Stomach (tissue), 9 donors: ENCODE data around the gene SEC22A. TPM values are rescaled to one million over a fixed set of nuclear protein-coding genes. Genes with fewer than 3 reads are reported as not detected.
"Not testable (repeated sequence)": the region's sequence is repeated elsewhere in the genome, so short reads cannot be mapped to it uniquely, and the experiment has no call there.

Experiments
- DNase-seq, 2 donors: peaks; one replicate each; pipeline versions ENCODE4 v3.0.0 to v3.0.0-alpha.2; 2013 to 2019
- H3K27ac ChIP-seq, 5 donors: fragments of 200-600 bp in 4 of 5; sonication (generic) in 4 of 5; one replicate each; pipeline ENCODE4 v1.5.1; 2013 to 2019; ENCODE audit warnings: mild to moderate bottlenecking in 1 of 5, moderate library complexity in 1 of 5
- H3K27me3 ChIP-seq, 3 donors: fragments of 200-600 bp; sonication (generic); one replicate each; pipeline ENCODE4 v1.5.1; 2017 to 2019; ENCODE audit warnings: mixed run types in 1 of 3
- H3K36me3 ChIP-seq, 4 donors: fragments of 200-600 bp; sonication (generic); 1 replicate in 3 of 4; 2 replicates in 1 of 4; pipeline ENCODE4 v1.5.1; 2016 to 2019
- H3K4me1 ChIP-seq, 4 donors: fragments of 200-600 bp; sonication (generic); one replicate each; pipeline ENCODE4 v1.5.1; 2016 to 2019
- H3K4me3 ChIP-seq, 4 donors: fragments of 200-600 bp; sonication (generic) in 3 of 4; one replicate each; pipeline ENCODE4 v1.5.1; 2016 to 2019; ENCODE audit warnings: mild to moderate bottlenecking in 1 of 4
- H3K9me3 ChIP-seq, 4 donors: fragments of 200-600 bp; sonication (generic); one replicate each; pipeline ENCODE4 v1.5.1; 2016 to 2019
- CTCF ChIP-seq, 7 experiments: fragments of 450-650 bp in 4 of 7; fragments of 200-600 bp in 3 of 7; sonication (generic) in 3 of 7; IDR thresholded peaks; one replicate each; pipeline ENCODE4 v1.5.1; 2016 to 2019; ENCODE audit warnings: antibody characterized with exemption in 7 of 7, control low read depth in 2 of 7, mild to moderate bottlenecking in 1 of 7
- EP300 ChIP-seq: sonication (generic); formaldehyde crosslinking; IDR thresholded peaks from one replicate; pipeline ENCODE4 v1.6.1; 2017; ENCODE audit warnings: antibody characterized with exemption
- POLR2A ChIP-seq, 4 donors: fragments of 450-650 bp; IDR thresholded peaks; one replicate each; pipeline ENCODE4 v1.6.1; 2016; ENCODE audit warnings: antibody characterized with exemption in 4 of 4, control low read depth in 2 of 4, mild to moderate bottlenecking in 1 of 4, moderate library complexity in 1 of 4
- POLR2AphosphoS5 ChIP-seq, 3 donors: sonication (generic); formaldehyde crosslinking; IDR thresholded peaks; one replicate each; pipeline ENCODE4 v1.6.1; 2016; ENCODE audit warnings: antibody characterized with exemption in 3 of 3
- WGBS, 5 donors: extraction: QIAGEN DNeasy Blood & Tissue Kit in 3 of 5; methylation state at CpG; one replicate each; pipeline versions ENCODE4 v1.1.5 to v1.1.7; 2013 to 2018; 5-methylcytosine and 5-hydroxymethylcytosine counted together
- intact Hi-C: fragments of 100-400 bp; cut with DNase I; formaldehyde crosslinking; loops from one replicate; pipeline ENCODE4 v1.15.1; 2023; ENCODE audit warnings: low total_unique reads
- polyA plus RNA-seq, 3 donors: library from polyadenylated mRNA; stranded (reverse); fragments of 200-250 nt; gene quantifications; one replicate each; pipeline ENCODE4 v1.2.3, GENCODE V29; 2013
- total RNA-seq, 5 donors: library from RNA; depleted of rRNA; stranded (reverse); fragments of >200 nt; gene quantifications; one replicate each; pipeline versions ENCODE4 v1.1.0 to v1.2.3, GENCODE V29; 2014 to 2016
- donor health status: healthy with polysubstance abuse.
- donor health status: Bipolar disorder and iron deficiency.
- donor health status: healthy.

The SEC22A gene
- total and polyA plus RNA-seq, 8 donors: 1.6 to 26.6 (median 6.7) TPM; not detected in 1

GRCh38 chr3:123198372-123198771 lies 3.4 kb upstream of the SEC22A start:
- TF ChIP-seq POLR2AphosphoS5 (IDR thresholded peaks at IDR 0.05): no peak
- no peak for TF ChIP-seq EP300
- no peak for TF ChIP-seq CTCF (IDR thresholded peaks at IDR 0.05)
- TF ChIP-seq POLR2A (IDR thresholded peaks at IDR 0.05): no peak

GRCh38 chr3:123201223-123201556 lies 553 bp upstream of the SEC22A start:
- intact Hi-C loops: no loop called here
- H3K9me3 ChIP-seq: no peaks in the 10 kb centered on the region

More at GRCh38 chr3:123198372-123198771, 3.4 kb upstream of the SEC22A start:
- peaks cover 0 to 21% (median 17%) of the 10 kb centered on the region in 4 donors for H3K4me1 ChIP-seq
- no peaks in the 10 kb centered on the region for H3K9me3 ChIP-seq
- H3K27ac ChIP-seq: no peak overlapping the region
- no peak overlapping the region for H3K4me3 ChIP-seq
- intact Hi-C loops: no loop called here
- 95 to 98% (median 97%) methylated on average over 1 of the region's 1 CpG for WGBS, 5 donors
- no peaks in the 10 kb centered on the region for H3K27me3 ChIP-seq
- no peaks in the 10 kb centered on the region for H3K36me3 ChIP-seq
- no peak for DNase-seq

GRCh38 chr3:123202451-123202850 lies 708 bp downstream of the SEC22A start:
- Histone ChIP-seq H3K9me3 (no peaks in the 10 kb centered on the region), H3K27me3 (no peaks in the 10 kb centered on the region), H3K4me1 (peaks cover 0 to 31% (median 21%) of the 10 kb centered on the region in 4 donors), H3K27ac (peak overlapping the region; percentile 81 to 96 (median 91)), H3K36me3 (no peaks in the 10 kb centered on the region), H3K4me3 (peak overlapping the region; percentile 80 to 97 (median 84))
- 0 to 2% (median 1%) methylated on average over 6 to 7 of the region's 7 CpGs for WGBS, 5 donors
- TF ChIP-seq POLR2A (IDR thresholded peaks at IDR 0.05) (no peak), CTCF (IDR thresholded peaks at IDR 0.05) (no peak), POLR2AphosphoS5 (IDR thresholded peaks at IDR 0.05) (no peak), EP300 (no peak)
- peak in 1 of 2 donors; percentile 45 for DNase-seq
- intact Hi-C loops: no loop called here

More at GRCh38 chr3:123201223-123201556, 553 bp upstream of the SEC22A start:
- TF ChIP-seq POLR2AphosphoS5 (IDR thresholded peaks at IDR 0.05) (no peak), EP300 (no peak), CTCF (IDR thresholded peaks at IDR 0.05) (no peak), POLR2A (IDR thresholded peaks at IDR 0.05) (no peak)
- H3K36me3 ChIP-seq: no peaks in the 10 kb centered on the region
- H3K27me3 ChIP-seq: no peaks in the 10 kb centered on the region
- WGBS, 5 donors: 1 to 6% (median 2%) methylated on average over 6 of the region's 6 CpGs
- H3K4me1 ChIP-seq: peaks cover 0 to 31% (median 21%) of the 10 kb centered on the region in 4 donors
- peak overlapping the region; percentile 80 to 97 (median 84) for H3K4me3 ChIP-seq
- DNase-seq: no peak
- peak overlapping the region; percentile 26 to 96 (median 91) for H3K27ac ChIP-seq

- TF ChIP-seq CTCF (IDR thresholded peaks at IDR 0.05) (no peak), POLR2AphosphoS5 (IDR thresholded peaks at IDR 0.05) (no peak), POLR2A (IDR thresholded peaks at IDR 0.05) (no peak), EP300 (no peak)
- intact Hi-C loops: no loop called here
- Histone ChIP-seq H3K9me3 (no peaks in the 10 kb centered on the region), H3K4me1 (peaks cover 0 to 4% (median 0%) of the 10 kb centered on the region in 4 donors), H3K36me3 (peaks cover 0 to 32% (median 23%) of the 10 kb centered on the region in 4 donors), H3K4me3 (no peak overlapping the region), H3K27me3 (no peaks in the 10 kb centered on the region), H3K27ac (no peak overlapping the region)
- 90 to 100% (median 95%) methylated on average over 1 of the region's 1 CpG for WGBS, 5 donors
- DNase-seq: no peak
Measured at GRCh38 chr3:123218990-123219389, 17.2 kb downstream of the SEC22A start.

DNA sequence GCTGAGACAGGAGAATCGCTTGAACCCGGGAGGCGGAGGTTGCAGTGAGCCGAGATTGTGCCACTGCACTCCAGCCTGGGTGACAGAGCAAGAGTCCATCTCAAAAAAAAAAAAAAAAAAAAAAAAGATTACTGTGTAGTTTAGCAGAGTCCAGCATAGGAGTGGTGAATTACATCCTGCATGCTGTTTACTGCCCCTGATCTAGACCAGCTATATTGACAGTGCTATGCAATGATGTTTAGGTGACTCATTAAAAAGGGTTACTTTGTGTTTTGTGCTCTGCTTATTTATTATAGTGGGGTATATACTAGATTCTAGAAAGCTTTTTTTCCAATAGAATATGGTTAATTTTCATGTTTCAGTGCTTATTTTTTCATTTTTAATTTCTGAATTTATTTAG lies 19.6 kb downstream of the SEC22A start:
- H3K27ac ChIP-seq, intact Hi-C loops, H3K9me3 ChIP-seq, H3K4me1 ChIP-seq, H3K4me3 ChIP-seq, DNase-seq, H3K27me3 ChIP-seq: not testable (repeated sequence)
- H3K36me3 ChIP-seq: peaks cover 0 to 37% (median 26%) of the 10 kb centered on the region in 4 donors
- 75 to 100% (median 97%) methylated on average over 4 of the region's 4 CpGs for WGBS, 5 donors
